Spinal cord (tissue), 10 donors: ENCODE measurements around the gene RNU6-7. TPM values are rescaled to one million over a fixed set of nuclear protein-coding genes. Genes with fewer than 3 reads are reported as not detected.

Experiments used
- DNase-seq, 6 donors: peaks; one replicate each; pipeline versions ENCODE4 v3.0.0 to v3.0.0-alpha.2; 2013 to 2015; ENCODE audit warnings: low spot score in 6 of 6, low read depth in 4 of 6
- H3K27ac ChIP-seq: one replicate; pipeline ENCODE4 v1.5.1; 2013; ENCODE audit warnings: low read depth, low read length, control low read depth
- H3K27me3 ChIP-seq: one replicate; pipeline ENCODE4 v1.6.1; 2013; ENCODE audit warnings: low read length; ENCODE audit not compliant: control insufficient read depth, insufficient read depth
- H3K36me3 ChIP-seq: one replicate; pipeline ENCODE4 v1.6.1; 2013; ENCODE audit warnings: low read length; ENCODE audit not compliant: control insufficient read depth, insufficient read depth
- H3K4me1 ChIP-seq: one replicate; pipeline ENCODE4 v1.6.1; 2013; ENCODE audit warnings: low read length; ENCODE audit not compliant: control insufficient read depth, insufficient read depth
- H3K4me3 ChIP-seq: one replicate; pipeline ENCODE4 v1.5.1; 2013; ENCODE audit warnings: low read depth, low read length, control low read depth
- H3K9me3 ChIP-seq: one replicate; pipeline ENCODE4 v1.6.1; 2013; ENCODE audit warnings: low read length; ENCODE audit not compliant: control insufficient read depth, insufficient read depth
- WGBS: methylation state at CpG from one replicate; pipeline ENCODE4 v1.1.5; 2013; ENCODE audit warnings: missing lambda C conversion rate; ENCODE audit not compliant: insufficient coverage; 5-methylcytosine and 5-hydroxymethylcytosine counted together
- polyA plus RNA-seq, 2 donors: library from polyadenylated mRNA; unstranded; fragments of 120-200 nt; gene quantifications; one replicate each; pipeline ENCODE4 v1.2.1, GENCODE V29; 2013; ENCODE audit not compliant: insufficient read length in 2 of 2
- total RNA-seq, 2 donors: library from RNA; depleted of rRNA in 1 of 2; stranded (reverse); fragments of 120-200 nt in 1 of 2; fragments of >200 nt in 1 of 2; gene quantifications; one replicate each; pipeline versions ENCODE4 v1.2.3 to v1.2.4, GENCODE V29; 2013 to 2014
- donor health status: healthy.

Gene RNU6-7
- total and polyA plus RNA-seq, 4 donors, result not detected

DNA sequence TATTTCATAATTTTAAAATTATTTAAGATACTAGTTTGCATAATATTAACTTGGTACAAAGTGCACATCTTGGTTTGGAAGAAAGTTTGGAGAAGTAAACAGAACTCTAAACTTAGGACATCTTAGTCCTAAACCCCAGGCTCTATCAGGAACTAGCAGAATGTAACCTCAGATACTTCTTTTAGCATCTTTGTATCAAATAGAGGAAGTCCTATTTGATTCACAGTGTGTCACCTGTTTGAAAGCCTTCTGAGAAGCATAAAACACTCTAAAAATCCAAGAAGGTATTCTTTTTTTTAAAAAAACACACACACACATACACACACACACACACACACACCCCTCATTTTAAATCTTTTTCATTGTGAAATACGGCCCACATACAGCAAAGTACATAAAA, 12.0 kb upstream of the RNU6-7 start:
- no peaks in the 10 kb centered on the region for H3K36me3 ChIP-seq
- no peaks in the 10 kb centered on the region for H3K9me3 ChIP-seq
- no peaks in the 10 kb centered on the region for H3K4me1 ChIP-seq
- no peak overlapping the region for H3K4me3 ChIP-seq
- no peaks in the 10 kb centered on the region for H3K27me3 ChIP-seq
- DNase-seq, result no peak
- WGBS, result 100% methylated on average over 1 of the region's 1 CpG
- H3K27ac ChIP-seq, result no peak overlapping the region

DNA sequence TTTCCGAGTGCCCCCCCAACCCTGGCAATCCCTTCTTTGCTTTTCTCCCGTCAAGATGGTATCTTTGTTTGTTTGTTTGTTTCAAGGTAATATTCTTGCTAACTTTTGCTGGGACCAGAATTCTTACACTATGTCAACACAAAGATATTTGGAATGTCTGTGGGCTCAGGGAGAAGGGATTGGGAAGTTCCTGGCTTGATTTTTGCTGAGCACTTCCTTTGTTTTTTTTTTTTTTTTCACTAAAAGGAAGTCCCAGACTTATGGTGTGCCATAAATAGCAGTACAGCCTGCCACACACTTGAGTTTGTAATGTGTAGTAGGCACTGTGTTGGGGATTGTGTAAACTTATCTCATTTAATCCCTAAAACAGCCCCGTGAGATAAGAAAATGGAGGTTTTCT, 11.2 kb upstream of the RNU6-7 start:
- Histone ChIP-seq H3K4me1 (no peaks in the 10 kb centered on the region), H3K27me3 (no peaks in the 10 kb centered on the region), H3K27ac (no peak overlapping the region), H3K4me3 (no peak overlapping the region), H3K36me3 (no peaks in the 10 kb centered on the region), H3K9me3 (no peaks in the 10 kb centered on the region)
- WGBS, result no CpG with 5 or more reads among the region's 3 CpGs
- no peak for DNase-seq

DNA sequence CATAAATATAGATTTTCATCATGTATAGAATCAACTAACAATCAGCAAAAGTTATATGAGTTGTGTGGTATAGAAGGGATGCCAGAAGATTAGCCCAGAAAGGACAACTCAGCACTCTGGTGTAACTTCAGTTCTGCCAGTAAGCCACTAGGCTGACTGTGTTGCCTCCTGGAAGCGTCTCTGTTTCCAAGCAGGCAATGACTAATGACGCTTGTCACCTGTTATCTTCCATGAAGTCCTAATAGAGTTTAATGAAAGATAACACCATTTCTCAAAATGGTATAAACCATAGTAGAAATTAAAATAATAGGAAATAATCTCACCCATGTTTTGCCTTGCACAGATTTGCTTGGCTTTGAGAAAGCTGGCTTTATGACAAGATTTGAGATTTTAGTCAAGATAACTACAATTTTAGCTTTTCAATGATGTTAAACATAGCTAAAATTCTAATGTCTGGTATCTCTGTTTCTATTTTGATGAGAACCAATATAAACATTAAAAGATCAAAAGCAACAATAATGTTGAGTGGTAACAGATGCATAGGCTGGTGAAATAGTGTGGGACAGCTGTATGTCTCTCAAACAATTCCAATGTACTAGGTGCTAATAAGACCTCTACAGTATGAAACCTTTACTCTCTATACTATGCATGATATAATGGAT, 9.0 kb upstream of the RNU6-7 start:
- WGBS, result no CpG with 5 or more reads among the region's 2 CpGs
- H3K36me3 ChIP-seq, result no peaks in the 10 kb centered on the region
- no peak for DNase-seq
- no peak overlapping the region for H3K4me3 ChIP-seq
- H3K27me3 ChIP-seq, result no peaks in the 10 kb centered on the region
- H3K4me1 ChIP-seq, result no peaks in the 10 kb centered on the region
- H3K27ac ChIP-seq, result no peak overlapping the region
- no peaks in the 10 kb centered on the region for H3K9me3 ChIP-seq

DNA sequence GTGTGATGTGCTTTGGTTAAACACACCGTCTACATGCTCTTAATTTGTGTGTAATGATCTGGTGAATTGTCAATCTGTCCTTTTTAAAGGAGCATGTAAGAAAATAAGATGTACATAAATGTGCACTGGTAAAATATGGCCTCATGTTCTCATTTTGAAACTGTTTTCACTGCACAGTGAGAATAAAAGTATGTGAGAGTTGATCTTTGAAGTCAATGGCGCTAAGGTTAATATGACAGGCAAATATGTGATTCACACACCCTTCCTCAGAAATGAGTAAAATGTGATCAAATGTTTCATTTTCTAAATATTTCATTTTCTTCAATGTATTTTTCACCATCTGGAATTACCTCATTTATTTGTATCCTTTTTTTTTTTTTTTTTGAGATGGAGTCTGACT, 8.3 kb upstream of the RNU6-7 start:
- no peak for DNase-seq

DNA sequence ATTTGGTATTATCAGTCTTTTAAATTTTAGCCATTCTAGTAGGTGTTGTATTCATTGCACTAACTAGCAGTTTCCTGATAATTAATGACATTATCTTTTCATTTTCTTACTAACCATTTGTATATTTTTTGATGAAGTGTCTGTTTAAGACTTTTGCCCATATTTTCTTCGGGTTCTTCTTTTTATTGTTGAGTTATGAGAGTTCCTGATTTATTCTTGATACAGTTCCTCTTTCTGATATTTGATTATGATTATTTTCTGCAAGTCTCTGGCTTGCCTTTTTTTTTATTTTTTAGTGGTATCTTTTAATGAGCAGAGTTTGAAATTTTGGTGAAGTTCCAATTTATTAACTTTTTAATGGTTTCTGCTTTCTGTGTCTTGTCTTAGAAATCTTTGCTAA, 6.2 kb upstream of the RNU6-7 start:
- no peaks in the 10 kb centered on the region for H3K4me1 ChIP-seq
- H3K9me3 ChIP-seq, result no peaks in the 10 kb centered on the region
- no peaks in the 10 kb centered on the region for H3K36me3 ChIP-seq
- no peak for DNase-seq
- no peaks in the 10 kb centered on the region for H3K27me3 ChIP-seq
- H3K27ac ChIP-seq, result no peak overlapping the region
- WGBS, result no CpG with 5 or more reads among the region's 1 CpG
- no peak overlapping the region for H3K4me3 ChIP-seq

More for the DNA sequence above, 8.3 kb upstream of the RNU6-7 start:
- WGBS, result 100% methylated on average over 1 of the region's 2 CpGs
- Histone ChIP-seq H3K4me1 (no peaks in the 10 kb centered on the region), H3K9me3 (no peaks in the 10 kb centered on the region), H3K27ac (no peak overlapping the region), H3K36me3 (no peaks in the 10 kb centered on the region), H3K27me3 (no peaks in the 10 kb centered on the region), H3K4me3 (no peak overlapping the region)

DNA sequence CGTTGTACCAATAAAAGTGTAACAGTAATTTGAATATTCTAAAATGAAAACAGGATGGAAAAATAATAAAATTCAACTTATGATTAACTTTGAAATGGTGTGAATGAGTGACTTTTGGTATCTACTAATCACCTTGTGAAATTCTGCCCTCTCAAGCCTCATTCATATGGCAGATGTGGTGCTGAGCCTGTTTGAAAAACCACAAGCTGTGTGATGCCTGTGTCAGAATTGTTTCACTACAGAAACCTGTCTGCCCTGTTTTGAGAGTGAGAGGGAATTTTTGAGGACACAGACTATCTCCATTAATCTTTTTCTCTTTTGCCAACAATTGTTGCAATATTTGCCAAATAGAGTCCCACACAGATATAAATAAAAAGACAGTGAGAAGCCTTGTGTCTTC, 3.9 kb upstream of the RNU6-7 start:
- H3K4me3 ChIP-seq, result no peak overlapping the region
- peaks cover 13% of the 10 kb centered on the region for H3K4me1 ChIP-seq
- no peaks in the 10 kb centered on the region for H3K9me3 ChIP-seq
- no CpG with 5 or more reads among the region's 1 CpG for WGBS
- H3K27me3 ChIP-seq, result no peaks in the 10 kb centered on the region
- DNase-seq, result no peak
- H3K27ac ChIP-seq, result no peak overlapping the region
- H3K36me3 ChIP-seq, result no peaks in the 10 kb centered on the region

DNA sequence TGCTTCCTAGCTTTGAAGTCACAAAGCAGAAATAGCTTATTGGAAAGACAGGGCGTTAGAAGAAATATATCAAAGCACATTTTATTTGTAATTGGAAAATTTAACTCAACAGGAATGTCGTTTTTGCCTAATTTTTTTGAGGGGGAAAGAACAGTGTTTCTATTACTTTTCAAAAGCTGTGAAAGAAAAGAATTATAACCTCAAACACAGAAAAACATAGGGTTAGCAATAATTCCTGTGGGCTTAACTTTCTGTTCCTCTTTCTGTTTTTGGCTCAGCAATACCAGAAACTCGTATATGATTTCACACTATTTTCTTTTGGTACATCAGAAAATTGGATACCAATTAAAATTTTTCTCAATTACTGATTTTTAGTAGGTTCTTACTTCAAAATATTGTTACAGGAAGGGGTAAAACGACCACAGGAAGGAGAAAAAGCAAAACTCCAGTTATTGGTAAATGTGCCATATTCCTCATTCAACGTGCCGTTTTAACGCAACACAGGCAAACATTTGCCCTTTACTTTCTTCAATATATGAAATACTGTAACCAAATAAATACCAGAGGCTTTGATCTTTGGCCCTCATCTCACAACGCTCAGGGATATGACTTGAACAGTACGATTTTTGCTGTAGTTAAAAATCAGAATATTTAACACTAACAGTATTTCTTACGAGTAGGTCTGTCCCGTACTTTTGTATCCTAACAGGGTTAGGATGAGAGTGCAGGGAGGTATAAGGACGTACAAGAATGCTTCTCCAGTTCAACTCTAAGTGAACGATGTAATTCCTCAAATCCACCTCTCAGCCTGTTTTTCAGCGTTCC, 1.3 kb upstream of the RNU6-7 start:
- Histone ChIP-seq H3K36me3 (no peaks in the 10 kb centered on the region), H3K27me3 (no peaks in the 10 kb centered on the region), H3K4me1 (peaks cover 13% of the 10 kb centered on the region), H3K27ac (peak overlapping the region; percentile 95), H3K4me3 (peak overlapping the region; percentile 82), H3K9me3 (no peaks in the 10 kb centered on the region)
- DNase-seq, result no peak
- 0% methylated on average over 2 of the region's 14 CpGs for WGBS

DNA sequence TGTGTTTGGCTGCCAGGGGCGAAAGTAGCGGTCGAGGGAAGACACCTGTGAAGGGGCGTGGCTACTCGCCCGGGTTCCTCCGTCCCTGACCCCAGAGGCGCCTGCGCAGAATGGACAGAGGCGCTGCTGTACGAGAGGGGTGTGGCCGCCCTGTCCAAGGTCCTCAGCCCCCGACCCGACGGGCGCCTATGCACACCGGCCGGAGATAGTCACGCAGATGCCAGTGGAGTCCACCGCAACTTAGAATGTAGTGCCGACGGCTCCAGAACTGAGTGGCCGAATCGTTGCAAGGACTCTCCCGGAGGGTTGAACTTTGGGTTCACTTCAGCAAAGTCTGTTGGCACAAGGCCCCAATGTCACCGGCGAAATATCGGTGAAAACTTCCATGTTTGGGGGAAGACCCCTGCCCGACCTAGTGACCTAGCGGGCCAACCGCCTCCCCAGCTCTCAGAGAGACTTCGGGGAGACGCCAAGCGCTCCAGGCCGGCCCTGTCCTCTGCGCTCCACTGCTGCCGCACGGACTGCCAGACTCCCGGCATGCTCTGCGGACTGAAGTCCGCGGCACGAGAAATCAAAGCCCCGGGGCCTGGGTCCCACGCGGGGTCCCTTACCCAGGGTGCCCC, 541 bp upstream of the RNU6-7 start:
- Histone ChIP-seq H3K4me1 (peaks cover 13% of the 10 kb centered on the region), H3K4me3 (peak overlapping the region; percentile 82), H3K27me3 (no peaks in the 10 kb centered on the region), H3K36me3 (no peaks in the 10 kb centered on the region), H3K9me3 (no peaks in the 10 kb centered on the region), H3K27ac (peak overlapping the region; percentile 95)
- peak; percentile 43 to 95 (median 71) for DNase-seq
- 0% methylated on average over 46 of the region's 46 CpGs for WGBS

DNA sequence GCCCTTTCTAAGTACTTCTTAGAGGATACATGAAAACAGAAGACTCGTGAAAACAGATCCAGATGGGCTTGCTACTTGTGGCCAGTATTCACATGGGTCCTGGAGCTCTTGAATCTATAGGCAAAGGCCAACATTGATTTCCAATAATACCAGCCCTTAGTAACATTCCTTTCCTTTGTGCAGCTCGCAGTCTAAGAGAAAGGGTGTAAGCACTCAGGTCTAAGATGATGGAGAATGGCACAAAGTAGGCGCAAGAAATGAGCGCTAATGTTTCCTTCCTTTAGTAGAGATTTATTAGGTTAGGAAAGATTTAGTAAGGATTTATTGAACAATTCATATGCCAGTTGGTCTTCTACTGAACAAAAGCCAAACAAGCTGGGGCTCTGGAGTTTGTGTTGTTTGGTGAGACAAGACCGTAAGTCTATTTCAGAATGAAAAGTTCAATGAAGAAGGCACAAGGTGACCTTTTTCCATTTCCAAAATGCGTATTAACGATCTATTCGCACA, 699 bp downstream of the RNU6-7 start:
- H3K36me3 ChIP-seq, result no peaks in the 10 kb centered on the region
- H3K4me1 ChIP-seq, result peaks cover 13% of the 10 kb centered on the region
- no peaks in the 10 kb centered on the region for H3K27me3 ChIP-seq
- peak in 5 of 6 donors; percentile 13 to 81 (median 63) for DNase-seq
- H3K4me3 ChIP-seq, result peak overlapping the region; percentile 82
- peak overlapping the region; percentile 95 for H3K27ac ChIP-seq
- no peaks in the 10 kb centered on the region for H3K9me3 ChIP-seq
- WGBS, result 0% methylated on average over 6 of the region's 8 CpGs
